Hematopoietic multipotent progenitor cell treated with erythropoietin and hydrocortisone succinate and interleukin-3 and kit ligand, for 8 days (in vitro differentiated cells): ENCODE measurements around the gene COBLL1.

Experiments used
- DNase-seq: peaks from one replicate; pipeline ENCODE4 v3.0.0-alpha.2; 2015

The COBLL1 gene

GRCh38 chr2:164667566-164667965 lies 174.1 kb downstream of the COBLL1 start:
- no peak for DNase-seq

- no peak for DNase-seq
These were observed 177.6 kb downstream of the COBLL1 start for GRCh38 chr2:164664070-164664469.

DNA sequence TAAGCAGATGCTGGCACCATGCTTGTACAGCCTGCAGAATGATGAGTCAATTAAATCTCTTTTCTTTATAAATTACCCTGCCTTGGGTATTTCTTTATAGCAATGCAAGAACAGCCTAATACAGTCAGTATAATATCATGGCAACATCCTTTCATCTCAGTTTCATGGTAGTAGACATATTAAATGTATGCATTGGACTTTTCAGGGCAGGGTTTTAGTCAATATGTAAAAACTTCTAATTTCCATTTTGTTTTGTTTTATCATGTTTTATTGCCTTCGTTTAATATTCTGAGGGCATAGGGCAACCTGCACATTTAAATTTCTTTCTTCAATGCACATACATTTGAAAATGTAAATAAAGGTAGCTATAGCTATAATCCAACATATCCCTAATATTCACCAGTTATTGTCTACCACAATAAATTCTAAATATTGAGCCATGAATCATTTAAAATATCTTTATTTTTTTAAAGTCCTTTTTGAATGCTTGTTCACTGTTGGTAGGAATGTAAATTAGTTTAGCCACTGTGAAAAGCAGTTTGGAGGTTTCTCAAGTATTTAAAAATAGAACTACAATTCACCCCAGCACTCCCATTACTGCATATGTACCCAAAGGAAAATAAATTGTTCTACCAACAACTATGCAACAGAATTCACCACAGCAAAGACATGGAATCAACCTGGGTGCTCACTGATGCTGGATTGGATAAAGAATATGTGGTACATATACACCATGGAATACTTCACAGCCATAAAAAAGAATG lies 178.6 kb downstream of the COBLL1 start:
- DNase-seq, result no peak

- DNase-seq, result no peak
These were observed 179.6 kb downstream of the COBLL1 start for GRCh38 chr2:164662066-164662465.

GRCh38 chr2:164661349-164661748 lies 180.3 kb downstream of the COBLL1 start:
- DNase-seq, result no peak

- DNase-seq, result no peak
These were observed 184.5 kb downstream of the COBLL1 start for GRCh38 chr2:164657129-164657528.

DNA sequence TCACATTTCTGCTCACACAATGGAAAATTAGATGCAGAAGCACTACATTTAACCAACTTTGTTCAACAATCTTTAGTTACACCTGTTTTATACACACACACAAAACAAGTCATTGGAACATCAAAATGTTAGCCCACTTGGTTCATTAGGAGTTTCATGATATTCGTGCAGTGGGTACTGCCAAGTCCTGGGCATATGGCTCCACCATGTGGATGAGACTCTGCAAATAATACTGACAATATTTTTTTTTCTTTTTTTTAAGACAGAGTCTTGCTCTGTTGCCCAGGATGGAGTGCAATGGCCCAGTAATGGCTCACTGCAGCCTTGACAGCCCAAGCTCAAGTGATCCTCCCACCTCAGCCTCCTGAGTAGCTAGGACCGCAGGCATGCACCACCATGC lies 185.9 kb downstream of the COBLL1 start:
- DNase-seq, result no peak

- DNase-seq, result no peak
These were observed 186.3 kb downstream of the COBLL1 start for GRCh38 chr2:164655336-164655735.

- DNase-seq, result no peak
These were observed 190.3 kb downstream of the COBLL1 start for GRCh38 chr2:164651361-164651760.

- DNase-seq, result no peak
These were observed 197.5 kb downstream of the COBLL1 start for GRCh38 chr2:164644036-164644700.

DNA sequence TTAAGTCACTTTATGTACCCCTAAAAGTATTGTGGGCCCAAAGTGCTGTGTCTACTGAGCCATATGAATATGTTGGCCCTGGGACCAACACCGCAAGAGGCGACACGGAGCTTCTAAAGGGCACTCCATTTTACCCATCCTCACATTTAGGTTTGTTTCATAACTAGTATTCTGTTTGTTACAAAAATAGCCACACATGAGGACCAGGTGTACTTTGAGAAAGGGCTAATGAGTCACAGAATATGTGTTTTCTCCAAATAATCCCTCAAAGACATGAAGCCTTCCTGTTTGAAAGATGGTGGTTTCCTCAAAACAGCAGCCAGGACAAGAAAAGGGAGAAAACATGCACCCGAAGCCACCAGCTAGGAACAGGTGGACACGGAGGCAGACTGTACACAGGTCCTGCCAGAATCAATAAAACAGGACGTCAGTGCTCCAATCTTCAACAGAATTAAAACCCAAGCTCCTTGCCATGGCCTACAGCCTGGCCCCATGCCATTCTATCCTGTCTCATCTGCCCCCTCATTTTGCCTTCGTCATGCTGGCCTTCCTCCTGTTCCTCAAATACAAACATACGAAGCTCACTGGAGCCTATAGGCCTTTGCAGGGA lies 198.6 kb downstream of the COBLL1 start:
- DNase-seq, result no peak

GRCh38 chr2:164642268-164642667 lies 199.4 kb downstream of the COBLL1 start:
- DNase-seq, result no peak
